HG03354 (cell line): Measurements from ENCODE around the gene EML3.

Source experiments
- ATAC-seq: cut with Tn5 transposase; IDR thresholded peaks from one replicate; pipeline ENCODE4 v1.9.1; 2021; ENCODE audit warnings: mild to moderate bottlenecking; ENCODE audit not compliant: unreplicated experiment, poor library complexity, severe bottlenecking

Gene EML3

GRCh38 chr11:62555464-62556107 lies 57.0 kb downstream of the EML3 start:
- ATAC-seq, result peak; percentile 53

- ATAC-seq, result no peak
Observed at GRCh38 chr11:62554387-62555167, 58.0 kb downstream of the EML3 start.

GRCh38 chr11:62553839-62554361 lies 58.7 kb downstream of the EML3 start:
- ATAC-seq, result no peak

- no peak for ATAC-seq
Observed at GRCh38 chr11:62553080-62553838, 59.3 kb downstream of the EML3 start.

GRCh38 chr11:62552485-62553079 lies 60.0 kb downstream of the EML3 start:
- ATAC-seq, result no peak
